ENCODE data around the gene CHGA.

The CHGA gene

GRCh38 chr14:92959189-92959531, 36.2 kb downstream of the CHGA start:
- no peak overlapping the region for H3K27ac ChIP-seq (replicated peaks)

GRCh38 chr14:92959761-92960680, 37.1 kb downstream of the CHGA start:
- no peak for DNase-seq (ENCODE audit: low read depth in 1 of 2, low spot score in 1 of 2)
- TF ChIP-seq CTCF (IDR thresholded peaks at IDR 0.05; ENCODE audit: insufficient read depth, low read length) (no peak), POLR2AphosphoS5 (IDR thresholded peaks at IDR 0.05; ENCODE audit: low read depth) (no peak), SPI1 (IDR thresholded peaks at IDR 0.05; ENCODE audit: borderline replicate concordance, low read depth) (no peak), GABPA (IDR thresholded peaks at IDR 0.05; ENCODE audit: low read depth) (no peak)
- TF ChIP-seq, protein P1, sequence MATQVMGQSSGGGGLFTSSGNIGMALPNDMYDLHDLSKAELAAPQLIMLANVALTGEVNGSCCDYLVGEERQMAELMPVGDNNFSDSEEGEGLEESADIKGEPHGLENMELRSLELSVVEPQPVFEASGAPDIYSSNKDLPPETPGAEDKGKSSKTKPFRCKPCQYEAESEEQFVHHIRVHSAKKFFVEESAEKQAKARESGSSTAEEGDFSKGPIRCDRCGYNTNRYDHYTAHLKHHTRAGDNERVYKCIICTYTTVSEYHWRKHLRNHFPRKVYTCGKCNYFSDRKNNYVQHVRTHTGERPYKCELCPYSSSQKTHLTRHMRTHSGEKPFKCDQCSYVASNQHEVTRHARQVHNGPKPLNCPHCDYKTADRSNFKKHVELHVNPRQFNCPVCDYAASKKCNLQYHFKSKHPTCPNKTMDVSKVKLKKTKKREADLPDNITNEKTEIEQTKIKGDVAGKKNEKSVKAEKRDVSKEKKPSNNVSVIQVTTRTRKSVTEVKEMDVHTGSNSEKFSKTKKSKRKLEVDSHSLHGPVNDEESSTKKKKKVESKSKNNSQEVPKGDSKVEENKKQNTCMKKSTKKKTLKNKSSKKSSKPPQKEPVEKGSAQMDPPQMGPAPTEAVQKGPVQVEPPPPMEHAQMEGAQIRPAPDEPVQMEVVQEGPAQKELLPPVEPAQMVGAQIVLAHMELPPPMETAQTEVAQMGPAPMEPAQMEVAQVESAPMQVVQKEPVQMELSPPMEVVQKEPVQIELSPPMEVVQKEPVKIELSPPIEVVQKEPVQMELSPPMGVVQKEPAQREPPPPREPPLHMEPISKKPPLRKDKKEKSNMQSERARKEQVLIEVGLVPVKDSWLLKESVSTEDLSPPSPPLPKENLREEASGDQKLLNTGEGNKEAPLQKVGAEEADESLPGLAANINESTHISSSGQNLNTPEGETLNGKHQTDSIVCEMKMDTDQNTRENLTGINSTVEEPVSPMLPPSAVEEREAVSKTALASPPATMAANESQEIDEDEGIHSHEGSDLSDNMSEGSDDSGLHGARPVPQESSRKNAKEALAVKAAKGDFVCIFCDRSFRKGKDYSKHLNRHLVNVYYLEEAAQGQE (IDR thresholded peaks at IDR 0.05; ENCODE audit: insufficient replicate concordance, low read depth), result no peak
- Histone ChIP-seq H3K4me3 (replicated peaks; ENCODE audit: insufficient read depth, low read length) (no peak overlapping the region), H3K27me3 (ENCODE audit: insufficient read depth, poor library complexity, severe bottlenecking) (no peaks in the 10 kb centered on the region), H3K27ac (replicated peaks) (no peak overlapping the region)

More at GRCh38 chr14:92959189-92959531, 36.2 kb downstream of the CHGA start:
- no peaks in the 10 kb centered on the region for H3K27me3 ChIP-seq (ENCODE audit: insufficient read depth, poor library complexity, severe bottlenecking)
- no peak for DNase-seq (ENCODE audit: low read depth in 1 of 2, low spot score in 1 of 2)
- no peak for TF ChIP-seq CTCF (IDR thresholded peaks at IDR 0.05; ENCODE audit: insufficient read depth, low read length)
- no peak for TF ChIP-seq POLR2AphosphoS5 (IDR thresholded peaks at IDR 0.05; ENCODE audit: low read depth)
- no peak for TF ChIP-seq GABPA (IDR thresholded peaks at IDR 0.05; ENCODE audit: low read depth)
- no peak overlapping the region for H3K4me3 ChIP-seq (replicated peaks; ENCODE audit: insufficient read depth, low read length)

DNA sequence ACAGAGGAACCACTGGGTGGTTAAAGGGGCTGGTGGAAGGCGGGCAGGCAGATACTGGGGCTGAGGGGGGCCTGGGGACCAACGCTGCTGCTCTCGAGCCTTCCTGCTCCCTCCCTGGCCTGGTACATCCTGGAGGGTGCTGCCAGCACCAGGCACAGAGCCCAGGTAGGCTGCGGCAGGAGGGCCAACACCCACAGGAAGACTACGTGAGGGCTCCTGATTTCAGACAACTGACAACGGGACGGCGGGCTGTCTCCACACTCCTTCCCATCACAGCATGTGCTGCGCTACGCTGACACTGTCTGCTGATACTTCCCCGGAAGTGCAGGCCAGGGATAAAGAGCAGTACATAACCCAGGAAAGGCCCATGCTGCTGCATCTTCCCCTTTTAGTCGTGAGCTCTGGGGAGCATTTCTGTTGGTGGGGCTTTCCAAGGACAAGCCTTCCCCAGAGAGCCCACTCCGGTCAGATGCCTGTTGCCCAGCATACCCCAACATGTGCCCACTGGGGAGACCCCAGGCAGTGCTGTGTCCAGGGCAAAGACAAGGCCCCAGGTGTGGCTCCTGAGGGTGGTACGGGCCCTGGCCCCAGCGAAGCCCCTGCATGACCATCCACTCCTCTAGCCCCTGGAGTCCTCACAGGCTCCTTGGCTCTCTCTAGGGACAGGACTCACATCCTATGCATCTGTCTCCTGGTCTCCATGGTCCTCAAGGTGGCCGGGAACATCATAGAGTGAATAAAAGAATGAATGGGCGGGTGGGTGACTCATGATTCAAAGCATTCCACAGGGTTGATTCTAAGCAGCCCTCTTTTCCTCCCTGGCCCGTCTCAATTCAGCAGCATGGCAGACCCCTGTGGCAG, 38.0 kb downstream of the CHGA start:
- H3K4me3 ChIP-seq (replicated peaks; ENCODE audit: insufficient read depth, low read length), result no peak overlapping the region
- no peak overlapping the region for H3K27ac ChIP-seq (replicated peaks)
- no peak for DNase-seq (ENCODE audit: low read depth in 1 of 2, low spot score in 1 of 2)
- no peaks in the 10 kb centered on the region for H3K27me3 ChIP-seq (ENCODE audit: insufficient read depth, poor library complexity, severe bottlenecking)
- TF ChIP-seq SPI1 (IDR thresholded peaks at IDR 0.05; ENCODE audit: borderline replicate concordance, low read depth) (no peak), POLR2AphosphoS5 (IDR thresholded peaks at IDR 0.05; ENCODE audit: low read depth) (no peak), GABPA (IDR thresholded peaks at IDR 0.05; ENCODE audit: low read depth) (no peak), CTCF (IDR thresholded peaks at IDR 0.05; ENCODE audit: insufficient read depth, low read length) (no peak)
- TF ChIP-seq, protein P1 (IDR thresholded peaks at IDR 0.05; ENCODE audit: insufficient replicate concordance, low read depth), result no peak

Measured in HL-60 (cell line).